Embryonic facial prominence (tissue), 1 donor: ENCODE measurements around the gene HOXD10.

Experiments used
- DNase-seq: peaks from one replicate; pipeline ENCODE4 v3.0.0-alpha.2; 2016; ENCODE audit errors: extremely low spot score

HOXD10 gene

DNA sequence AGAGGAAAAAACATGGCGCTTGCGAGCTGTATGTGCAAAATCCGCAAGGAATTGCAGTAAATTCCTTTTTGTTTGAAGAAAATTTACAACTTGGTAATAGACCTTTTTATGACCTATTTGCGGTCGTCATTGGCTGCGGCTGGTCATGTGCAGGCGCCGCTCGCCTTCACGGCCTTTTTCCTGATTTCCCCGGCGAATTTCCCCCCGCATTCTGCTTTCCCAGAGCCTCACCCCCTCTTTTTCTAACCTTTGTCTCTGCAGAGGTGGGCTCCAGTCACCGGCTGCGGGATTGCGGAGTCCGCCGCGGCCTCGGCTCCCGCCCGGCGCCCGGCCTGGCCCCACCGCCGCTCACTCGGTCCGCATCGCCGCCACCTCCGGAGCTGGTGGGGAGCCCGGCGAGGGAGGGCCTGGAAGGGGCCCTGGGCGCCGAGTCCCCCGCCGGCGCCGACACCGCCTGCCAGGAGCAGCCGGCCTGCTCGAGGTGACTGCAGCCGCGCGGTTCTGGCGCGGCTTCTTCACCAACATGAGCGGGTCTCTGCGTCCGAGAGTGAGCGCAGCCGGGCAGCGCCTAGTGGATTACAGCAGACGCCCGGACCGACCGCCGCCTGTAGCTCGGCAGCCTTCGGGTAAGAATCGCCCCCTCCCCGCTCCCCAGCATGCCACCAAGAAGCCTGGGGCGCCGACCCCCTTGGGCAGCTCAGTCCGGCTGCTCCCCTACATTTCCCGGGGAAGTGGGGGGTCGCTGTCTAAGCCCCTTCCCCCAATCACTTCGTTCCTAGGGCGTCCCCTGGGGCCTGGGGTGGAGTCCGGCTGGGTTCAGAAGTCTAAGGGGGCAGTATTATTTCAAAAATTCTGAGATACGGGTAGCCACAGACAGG lies 20.0 kb downstream of the HOXD10 start:
- DNase-seq: no peak

DNA sequence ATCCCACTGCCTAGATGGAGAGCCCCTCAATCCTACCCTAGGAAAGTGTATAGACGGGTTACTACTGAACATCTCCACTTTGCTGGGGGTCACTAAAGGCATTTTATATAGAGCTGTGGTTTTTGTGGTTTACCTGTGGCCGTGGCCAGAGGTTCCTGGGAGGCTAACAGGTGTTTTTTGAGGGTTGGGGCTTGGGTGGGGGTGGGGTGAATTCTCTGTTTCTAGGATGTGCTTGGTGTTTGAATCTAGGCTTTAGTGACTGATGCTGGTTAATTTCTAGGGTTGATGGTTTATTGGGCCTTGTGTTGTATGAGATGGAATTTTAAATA lies 20.6 kb downstream of the HOXD10 start:
- DNase-seq: no peak

DNA sequence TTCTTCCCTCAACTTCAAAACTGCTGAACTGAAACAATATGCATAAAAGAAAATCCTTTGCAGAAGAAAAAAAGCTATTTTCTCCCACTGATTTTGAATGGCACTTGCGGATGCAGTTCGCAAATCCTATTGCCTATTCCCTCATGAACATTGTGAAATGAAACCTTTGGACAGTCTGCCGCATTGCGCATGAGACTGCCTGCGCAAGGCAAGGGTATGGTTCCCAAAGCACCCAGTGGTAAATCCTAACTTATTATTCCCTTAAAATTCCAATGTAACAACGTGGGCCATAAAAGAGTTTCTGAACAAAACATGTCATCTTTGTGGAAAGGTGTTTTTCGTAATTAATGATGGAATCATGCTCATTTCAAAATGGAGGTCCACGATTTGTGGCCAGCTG lies 21.3 kb downstream of the HOXD10 start:
- no peak for DNase-seq

DNA sequence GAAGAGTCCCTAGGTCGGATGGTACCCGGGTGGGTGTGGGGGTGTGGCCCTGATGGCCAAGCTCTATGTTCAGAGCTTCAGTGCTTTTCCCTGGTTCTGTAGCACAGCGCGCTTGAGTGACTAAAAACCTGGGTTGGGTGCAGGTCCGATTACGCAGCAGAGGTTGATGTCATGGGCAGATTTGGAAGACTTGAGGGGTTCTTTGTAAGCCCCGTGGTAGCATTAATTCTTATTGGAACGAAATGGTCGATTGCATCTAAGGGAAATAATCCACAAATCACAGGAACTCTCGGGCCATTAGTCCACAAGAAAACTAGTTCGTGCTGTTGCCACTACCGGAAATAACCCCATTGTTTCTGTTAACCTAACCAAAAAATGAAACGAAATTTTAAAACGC lies 21.9 kb downstream of the HOXD10 start:
- no peak for DNase-seq

DNA sequence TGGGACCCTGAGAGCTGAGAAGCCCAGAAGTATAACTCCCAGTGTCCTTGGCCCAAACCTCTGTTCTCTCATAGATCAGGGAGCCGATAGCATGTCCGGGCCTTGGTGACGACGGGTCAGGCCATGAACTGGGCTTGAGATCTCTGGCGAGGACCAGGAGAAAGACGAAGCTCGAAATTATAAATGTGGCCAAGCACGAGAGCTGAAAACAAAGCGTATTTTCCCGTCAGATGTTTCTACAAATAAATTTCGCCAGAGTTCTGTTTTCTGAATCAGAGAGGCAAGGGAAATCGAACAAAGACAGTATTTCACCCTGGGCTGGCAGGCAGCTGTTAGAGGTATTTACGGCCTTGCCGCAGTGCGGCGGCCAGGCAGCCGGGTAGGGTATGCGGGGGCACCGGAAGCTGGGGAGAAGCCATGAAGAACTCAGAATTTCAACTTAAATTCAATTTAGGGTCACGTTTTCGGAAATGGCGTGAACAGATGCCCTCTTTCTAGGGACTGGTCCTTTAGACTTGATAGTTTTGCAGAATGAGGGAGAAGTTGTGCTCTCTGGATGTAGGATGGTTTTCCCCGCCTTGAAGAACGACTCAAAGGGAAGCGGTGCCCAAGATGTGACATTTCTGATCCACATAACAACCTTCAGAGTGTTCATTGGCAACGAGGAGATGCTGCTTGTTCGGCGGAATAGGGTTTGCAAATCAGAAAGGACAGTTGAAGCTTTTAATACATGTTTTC lies 22.5 kb downstream of the HOXD10 start:
- DNase-seq: no peak

- DNase-seq: no peak
Observed at GRCh38 chr2:176139661-176140512, 23.3 kb downstream of the HOXD10 start.

GRCh38 chr2:176140513-176141317 lies 24.1 kb downstream of the HOXD10 start:
- DNase-seq: peak; percentile 68

DNA sequence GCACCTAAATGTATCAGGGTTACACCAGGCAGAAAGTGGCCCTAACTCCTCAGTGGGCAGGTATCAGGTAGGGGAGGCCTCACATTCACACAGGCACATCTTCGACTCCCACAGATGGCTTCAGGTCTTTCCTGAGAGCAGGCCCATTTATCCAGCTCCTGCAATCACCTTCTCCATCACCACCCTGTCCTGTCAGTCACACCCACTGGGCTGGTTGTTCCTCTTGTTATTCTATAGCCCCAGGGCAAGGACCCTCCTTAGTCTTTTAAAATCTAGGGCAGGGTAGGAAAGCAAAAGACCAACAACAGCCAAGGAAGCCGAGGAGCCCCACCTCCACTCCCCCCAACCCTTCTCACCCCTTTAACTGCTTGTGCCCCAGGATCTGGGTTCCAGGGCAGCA lies 25.7 kb downstream of the HOXD10 start:
- DNase-seq: no peak

GRCh38 chr2:176145085-176145969 lies 28.7 kb downstream of the HOXD10 start:
- DNase-seq: no peak

GRCh38 chr2:176146101-176146500 lies 29.5 kb downstream of the HOXD10 start:
- DNase-seq: no peak

DNA sequence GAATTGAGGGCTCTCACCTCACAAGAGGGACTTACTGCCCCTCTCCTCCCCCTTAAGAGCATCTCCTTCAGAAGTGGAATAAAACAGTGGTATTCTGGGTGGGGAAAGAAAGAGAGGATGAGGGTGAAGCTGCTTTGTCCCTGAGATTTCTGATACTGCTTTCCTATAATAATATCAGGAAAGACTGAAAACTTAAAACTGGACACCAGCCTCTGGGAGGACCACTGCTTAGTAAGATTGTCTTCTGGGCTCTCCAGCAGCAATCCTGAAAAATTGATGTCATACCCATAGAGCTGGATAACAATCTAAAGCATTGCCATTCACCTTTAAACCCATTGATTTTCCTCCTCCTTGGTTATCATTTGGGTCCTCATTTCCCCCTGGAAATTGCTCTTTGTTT lies 30.1 kb downstream of the HOXD10 start:
- DNase-seq: no peak

GRCh38 chr2:176147210-176147799 lies 30.7 kb downstream of the HOXD10 start:
- DNase-seq: no peak

GRCh38 chr2:176147800-176148496 lies 31.4 kb downstream of the HOXD10 start:
- no peak for DNase-seq

- no peak for DNase-seq
Observed at GRCh38 chr2:176148751-176149421, 32.3 kb downstream of the HOXD10 start.

DNA sequence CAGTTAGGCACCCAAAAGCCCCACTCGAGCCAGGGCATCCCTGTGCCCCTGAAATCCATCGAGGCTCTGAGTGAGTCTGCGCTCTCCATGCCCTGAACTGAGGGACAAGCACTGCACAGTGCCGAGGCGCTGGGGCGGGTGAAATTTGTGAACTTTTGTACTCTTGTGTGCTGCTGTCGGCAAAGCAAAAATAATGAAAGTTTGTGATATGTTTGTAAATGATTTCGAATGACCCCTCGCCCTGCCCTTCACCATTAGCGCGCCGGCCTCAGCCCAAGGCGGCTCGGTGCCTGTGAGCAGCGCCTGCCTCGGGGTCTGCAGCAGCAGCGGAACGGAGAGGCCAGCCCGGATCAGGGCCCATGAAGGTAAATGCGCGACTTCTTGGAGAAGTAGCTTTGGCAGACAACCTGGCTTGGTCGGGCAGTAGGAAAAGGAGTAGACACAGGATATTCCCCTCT lies 32.9 kb downstream of the HOXD10 start:
- no peak for DNase-seq

DNA sequence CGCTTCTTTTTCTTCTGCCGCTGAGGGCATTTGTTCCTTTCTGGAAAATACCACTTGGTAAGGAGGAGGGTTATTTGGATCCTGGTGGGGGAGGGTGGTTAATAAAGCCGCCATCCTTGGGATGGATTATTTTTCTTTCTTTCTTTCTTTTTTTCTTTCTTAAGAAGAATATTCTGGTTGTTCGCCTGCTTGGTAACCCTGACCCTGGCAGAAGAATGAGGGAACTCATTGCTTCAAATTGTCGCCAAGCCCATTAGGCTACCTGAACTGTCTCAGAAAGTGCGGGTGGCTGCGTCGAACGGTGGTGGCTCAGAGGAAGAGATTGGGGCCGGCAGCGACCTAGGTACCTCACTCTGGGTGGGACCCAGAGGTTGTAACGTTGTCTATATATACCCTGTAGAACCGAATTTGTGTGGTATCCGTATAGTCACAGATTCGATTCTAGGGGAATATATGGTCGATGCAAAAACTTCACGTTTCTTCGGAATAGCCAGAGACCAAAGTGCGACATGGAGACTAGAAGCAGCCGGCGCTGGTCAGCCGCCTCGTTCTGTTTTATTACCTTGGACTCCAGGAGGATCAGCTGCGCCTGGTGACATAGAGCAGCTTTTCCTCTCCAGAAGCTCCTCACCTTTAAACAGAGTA lies 33.5 kb downstream of the HOXD10 start:
- no peak for DNase-seq

GRCh38 chr2:176150584-176151441 lies 34.2 kb downstream of the HOXD10 start:
- DNase-seq: no peak
